ENCODE data around the gene SLC17A9. TPM values are rescaled to one million over a fixed set of nuclear protein-coding genes. Genes with fewer than 3 reads are reported as not detected.

Gene SLC17A9
- total and polyA plus RNA-seq, 10 of the 15 experiments (the other 5 are each of a cell fraction or from before 2014, with no cell fraction given) = 0.72 to 74.1 (median 29.4) TPM

- Histone ChIP-seq H3K27me3 (replicated peaks in 1 of 2; ENCODE audit: control insufficient read depth in 2 of 2, insufficient read depth in 2 of 2, low read length in 1 of 2) (peaks cover 6 to 12% of the 10 kb centered on the region in 2 experiments), H3K36me3 (ENCODE audit: control insufficient read depth in 2 of 2, insufficient read depth in 2 of 2, low read length in 1 of 2) (no peaks in the 10 kb centered on the region), H3K27ac (ENCODE audit: control insufficient read depth, insufficient read depth) (peak overlapping the region; percentile 97), H3K4me2 (ENCODE audit: control insufficient read depth, insufficient read depth) (peak overlapping the region; percentile 92), H4K20me1 (ENCODE audit: control insufficient read depth, insufficient read depth) (no peaks in the 10 kb centered on the region), H3K4me3 (peak overlapping the region; percentile 78), H3K9me3 (replicated peaks; ENCODE audit: control insufficient read depth, insufficient read depth, low read length) (peaks cover 3% of the 10 kb centered on the region), H2AFZ (ENCODE audit: control insufficient read depth, low read depth, low read length) (no peak overlapping the region), H3K4me1 (ENCODE audit: control insufficient read depth, insufficient read depth, low read length) (peaks cover 31% of the 10 kb centered on the region), H3K9ac (ENCODE audit: control insufficient read depth, insufficient read depth, low read length) (peak overlapping the region; percentile 96), H3K79me2 (ENCODE audit: control insufficient read depth, insufficient read depth, low read length) (peaks cover 40% of the 10 kb centered on the region)
- ChIA-PET POLR2A (interaction anchor here (0.6 to 3.1 kb wide), 13 partner anchors 12 to 221 kb away, joined by 3 to 37 read pairs (median 4); no protein-coding TSS in a partner anchor), SMC1A (ENCODE audit: uncharacterized antibody, unreplicated experiment) (interaction anchor here (0.8 to 3.4 kb wide), 13 partner anchors 9 to 187 kb away, joined by 3 to 17 read pairs (median 4); no protein-coding TSS in a partner anchor), RAD21 (ENCODE audit: unreplicated experiment) (interaction anchor here (0.7 to 4.2 kb wide), 18 partner anchors 10 to 1206 kb away, joined by 3 to 30 read pairs (median 5); partner anchors contain the start of genes SLC17A9 and TCFL5), CTCF (interaction anchor here (0.6 to 4.1 kb wide), 16 partner anchors 9 to 171 kb away, joined by 3 to 28 read pairs (median 6); no protein-coding TSS in a partner anchor)
- intact Hi-C loops (cut with micrococcal nuclease; ENCODE audit: unreplicated experiment) = loop anchor here (1.0 to 5.0 kb wide), 5 partner anchors 33 to 188 kb away; no protein-coding TSS in a partner anchor
- peak; percentile 99 for FAIRE-seq
- ATAC-seq = peak; percentile 60
- peak; percentile 97 for DNase-seq (ENCODE audit: low read depth, low spot score)
- in situ Hi-C loops (cut with MboI) = loop anchor here (5.0 kb wide), 1 partner anchor 33 kb away; no protein-coding TSS in a partner anchor
- under 1% methylated on average over 28 of the region's 30 CpGs for WGBS (ENCODE audit: insufficient coverage, insufficient replicate concordance, low lambda C conversion rate, missing lambda C conversion rate)
- TSS peak; percentile 94 for BruUV-seq (replicated peaks)
- TF ChIP-seq ZBED1 (IDR thresholded peaks at IDR 0.05; ENCODE audit: borderline replicate concordance) (peak; percentile 92; the same call in 1 of the 2 replicates), GABPA (IDR thresholded peaks at IDR 0.05; ENCODE audit: low read depth) (no peak), SIN3A (IDR thresholded peaks at IDR 0.05; ENCODE audit: low read depth, low read length) (no peak), E2F8 (IDR thresholded peaks at IDR 0.05; ENCODE audit: low read depth, partially characterized antibody) (no peak), NFYA (IDR thresholded peaks at IDR 0.05; ENCODE audit: borderline replicate concordance, low read depth, low read length) (no peak), FOS (IDR thresholded peaks at IDR 0.05; ENCODE audit: borderline replicate concordance, extremely low read depth, insufficient read length) (no peak), CEBPB (IDR thresholded peaks at IDR 0.05; ENCODE audit: borderline replicate concordance in 1 of 2, low read depth in 2 of 2, low read length in 2 of 2) (no peak), ZBTB11 (CRISPR knock-in tag; IDR thresholded peaks at IDR 0.05) (no peak), NFIC (IDR thresholded peaks at IDR 0.05; ENCODE audit: low read depth, low read length) (peak; percentile 96), BACH1 (IDR thresholded peaks at IDR 0.05; ENCODE audit: borderline replicate concordance) (peak; percentile 13; the same call in 1 of the 2 replicates), SIX5 (IDR thresholded peaks at IDR 0.05; ENCODE audit: low read depth, low read length, severe bottlenecking) (no peak), EZH2 (IDR thresholded peaks at IDR 0.05; ENCODE audit: borderline replicate concordance, control insufficient read depth, low read depth, low read length) (no peak), ATF7 (IDR thresholded peaks at IDR 0.05; ENCODE audit: low read depth) (peak; percentile 99), BRCA1 (IDR thresholded peaks at IDR 0.05; ENCODE audit: low read depth, low read length) (no peak), ATF2 (IDR thresholded peaks at IDR 0.05; ENCODE audit: low read length) (peak; percentile 100)
Observed at GRCh38 chr20:63009988-63010769, 57.7 kb downstream of the SLC17A9 start.
